Subcutaneous abdominal adipose tissue (tissue), 5 donors: ENCODE data around the gene TREM2.
"Not testable (repeated sequence)": the region's sequence is repeated elsewhere in the genome, so short reads cannot be mapped to it uniquely, and the experiment has no call there.

Experiments
- H3K27ac ChIP-seq: one replicate; pipeline ENCODE4 v1.7.0; 2013; ENCODE audit warnings: low read depth, mild to moderate bottlenecking, inconsistent platforms, low read length, moderate library complexity
- H3K27me3 ChIP-seq, 5 donors: one replicate each; pipeline ENCODE4 v1.7.0; 2013; ENCODE audit warnings: low read length in 5 of 5, inconsistent platforms in 1 of 5; ENCODE audit not compliant: control insufficient read depth in 5 of 5, insufficient read depth in 4 of 5
- H3K36me3 ChIP-seq, 5 donors: one replicate each; pipeline ENCODE4 v1.7.0; 2013; ENCODE audit warnings: low read length in 5 of 5; ENCODE audit not compliant: control insufficient read depth in 5 of 5, insufficient read depth in 5 of 5
- H3K4me1 ChIP-seq, 5 donors: one replicate each; pipeline ENCODE4 v1.7.0; 2013; ENCODE audit warnings: low read length in 5 of 5, mild to moderate bottlenecking in 3 of 5, moderate library complexity in 1 of 5; ENCODE audit not compliant: control insufficient read depth in 5 of 5, insufficient read depth in 5 of 5
- H3K4me3 ChIP-seq, 5 donors: one replicate each; pipeline ENCODE4 v1.7.0; 2013; ENCODE audit warnings: low read length in 5 of 5, low read depth in 1 of 5
- H3K9ac ChIP-seq, 5 donors: one replicate each; pipeline ENCODE4 v1.7.0; 2013; ENCODE audit warnings: low read length in 5 of 5, mild to moderate bottlenecking in 4 of 5, moderate library complexity in 3 of 5
- H3K9me3 ChIP-seq, 5 donors: one replicate each; pipeline ENCODE4 v1.7.0; 2013; ENCODE audit warnings: low read length in 5 of 5; ENCODE audit not compliant: control insufficient read depth in 5 of 5
- donor health status: healthy.
- donor health status: healthy.
- donor health status: healthy.
- donor health status: healthy.
- donor health status: healthy.

TREM2 gene

DNA sequence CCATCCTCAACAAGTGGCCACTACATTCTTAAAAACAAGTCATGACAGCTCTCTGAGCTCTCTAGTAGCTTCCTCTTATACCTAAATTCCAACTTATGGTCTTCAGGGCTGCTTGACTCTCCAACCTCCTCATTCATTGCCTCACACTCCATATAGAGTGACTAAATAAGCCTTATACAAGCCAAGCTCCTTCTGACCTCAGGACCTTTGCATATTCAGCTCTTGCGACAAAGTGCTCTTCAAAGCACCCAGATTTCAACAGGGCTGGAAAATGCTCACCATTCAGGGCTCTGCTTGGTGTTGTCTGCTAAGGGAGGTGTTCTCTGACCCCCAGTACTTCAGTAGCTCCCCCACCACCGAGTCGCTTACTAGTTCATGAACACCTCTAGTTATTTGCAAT is 34.3 kb upstream of the TREM2 start:
- Histone ChIP-seq H3K27ac (no peak overlapping the region), H3K27me3 (peaks cover 3 to 15% (median 5%) of the 10 kb centered on the region in 5 donors), H3K9ac (no peak overlapping the region), H3K36me3 (no peaks in the 10 kb centered on the region), H3K4me1 (peaks cover 0 to 20% (median 0%) of the 10 kb centered on the region in 5 donors), H3K9me3 (no peaks in the 10 kb centered on the region), H3K4me3 (no peak overlapping the region)

DNA sequence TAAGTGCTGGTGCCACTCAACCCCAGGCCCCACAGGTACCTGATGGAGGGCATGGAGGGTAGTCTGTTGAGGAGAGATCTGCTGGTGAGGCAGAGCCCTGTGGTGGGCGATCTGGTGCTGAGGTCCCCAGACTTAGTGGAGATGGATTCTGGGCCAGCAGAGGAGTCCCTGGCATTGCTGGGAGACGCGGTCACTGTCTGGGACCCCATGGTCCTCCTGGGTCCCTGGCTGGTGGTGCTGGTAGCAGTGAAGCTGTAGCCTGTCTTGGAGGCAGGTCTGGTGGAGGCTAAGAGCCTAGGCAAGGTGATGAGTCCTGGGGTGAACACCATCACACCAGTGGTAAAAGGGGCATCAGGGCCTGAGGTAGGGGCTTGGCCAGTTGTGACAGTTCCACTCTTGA is 31.5 kb upstream of the TREM2 start:
- no peaks in the 10 kb centered on the region for H3K36me3 ChIP-seq
- peaks cover 0 to 13% (median 6%) of the 10 kb centered on the region in 5 donors for H3K9me3 ChIP-seq
- no peak overlapping the region for H3K4me3 ChIP-seq
- H3K9ac ChIP-seq, result no peak overlapping the region
- no peak overlapping the region for H3K27ac ChIP-seq
- H3K27me3 ChIP-seq, result peaks cover 3 to 18% (median 14%) of the 10 kb centered on the region in 5 donors
- no peaks in the 10 kb centered on the region for H3K4me1 ChIP-seq

DNA sequence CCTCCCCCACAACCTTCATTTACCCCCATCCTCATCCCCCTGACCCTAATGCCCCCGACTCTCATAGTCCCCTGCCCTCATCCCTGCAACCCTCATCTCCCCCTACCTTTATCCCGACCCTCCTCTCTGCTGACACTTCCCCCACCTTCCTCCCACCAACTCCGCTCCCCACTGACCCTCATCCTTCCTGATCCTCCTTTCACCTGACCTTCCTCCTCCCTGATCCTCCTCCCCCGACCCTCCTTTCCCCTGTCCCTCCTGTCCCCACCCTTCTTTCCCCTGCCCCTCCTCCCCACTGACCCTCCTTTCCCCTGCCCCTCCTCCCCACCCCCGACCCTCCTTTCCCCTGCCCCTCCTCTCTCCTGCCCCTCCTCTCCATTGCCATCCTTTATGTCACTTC is 31.0 kb upstream of the TREM2 start:
- peaks cover 3 to 18% (median 15%) of the 10 kb centered on the region in 5 donors for H3K27me3 ChIP-seq
- H3K4me1 ChIP-seq, result no peaks in the 10 kb centered on the region
- H3K9ac ChIP-seq, result no peak overlapping the region
- no peaks in the 10 kb centered on the region for H3K36me3 ChIP-seq
- no peak overlapping the region for H3K27ac ChIP-seq
- no peak overlapping the region for H3K4me3 ChIP-seq
- peaks cover 0 to 16% (median 6%) of the 10 kb centered on the region in 5 donors for H3K9me3 ChIP-seq

DNA sequence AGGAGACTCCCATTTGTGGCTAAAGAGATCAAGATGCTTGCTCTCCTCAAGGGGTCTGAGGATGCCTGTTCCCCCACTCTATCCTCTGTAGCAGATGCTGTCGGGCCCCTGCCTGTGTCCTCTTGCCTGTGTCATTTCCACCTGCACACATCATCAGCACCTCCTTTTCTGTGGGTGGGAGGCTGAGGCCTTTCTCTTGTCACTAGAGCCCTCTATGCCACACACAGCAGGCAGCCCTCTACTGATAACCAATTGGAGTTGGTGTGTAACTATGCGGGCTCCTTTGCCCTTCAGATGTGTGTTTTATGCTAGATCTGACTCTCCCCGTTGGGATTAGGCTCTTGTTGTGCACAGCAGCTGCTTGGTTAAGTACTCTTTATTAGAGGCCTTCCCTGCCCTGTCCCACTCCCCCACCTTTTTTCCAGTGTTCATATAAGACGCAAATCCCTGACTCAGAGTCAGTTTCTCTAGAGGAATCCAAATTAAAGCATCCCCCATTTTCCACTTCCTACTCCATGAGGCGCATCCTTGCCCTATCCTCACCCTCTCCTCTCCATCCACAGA is 30.3 kb upstream of the TREM2 start:
- Histone ChIP-seq H3K4me3 (no peak overlapping the region), H3K27ac (no peak overlapping the region), H3K9me3 (peaks cover 0 to 16% (median 6%) of the 10 kb centered on the region in 5 donors), H3K27me3 (peaks cover 3 to 18% (median 15%) of the 10 kb centered on the region in 5 donors), H3K36me3 (no peaks in the 10 kb centered on the region), H3K9ac (no peak overlapping the region), H3K4me1 (no peaks in the 10 kb centered on the region)

DNA sequence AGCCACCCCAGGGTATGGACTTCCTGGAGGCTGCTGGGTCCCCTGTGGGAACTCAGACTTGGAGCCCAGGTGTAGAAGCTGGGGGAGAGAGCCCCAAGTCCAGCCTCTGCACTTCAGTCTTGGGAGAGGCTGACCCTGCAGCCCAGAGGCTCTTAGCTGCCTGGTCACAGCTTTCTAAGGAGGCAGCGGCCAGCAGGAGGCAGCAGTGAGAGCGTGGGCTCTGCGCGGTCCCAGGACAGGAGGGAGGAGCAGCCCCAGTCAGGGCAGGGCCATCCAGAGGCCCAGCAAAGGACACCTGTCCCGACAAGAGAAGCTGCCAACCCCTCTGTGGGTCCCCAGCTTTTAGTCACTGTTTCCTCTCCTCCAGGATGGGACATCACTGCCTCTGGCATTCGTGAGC is 28.7 kb upstream of the TREM2 start:
- H3K9me3 ChIP-seq, result peaks cover 0 to 16% (median 6%) of the 10 kb centered on the region in 5 donors
- no peak overlapping the region for H3K4me3 ChIP-seq
- no peak overlapping the region for H3K27ac ChIP-seq
- no peak overlapping the region for H3K9ac ChIP-seq
- H3K27me3 ChIP-seq, result peaks cover 3 to 18% (median 15%) of the 10 kb centered on the region in 5 donors
- no peaks in the 10 kb centered on the region for H3K4me1 ChIP-seq
- H3K36me3 ChIP-seq, result no peaks in the 10 kb centered on the region

DNA sequence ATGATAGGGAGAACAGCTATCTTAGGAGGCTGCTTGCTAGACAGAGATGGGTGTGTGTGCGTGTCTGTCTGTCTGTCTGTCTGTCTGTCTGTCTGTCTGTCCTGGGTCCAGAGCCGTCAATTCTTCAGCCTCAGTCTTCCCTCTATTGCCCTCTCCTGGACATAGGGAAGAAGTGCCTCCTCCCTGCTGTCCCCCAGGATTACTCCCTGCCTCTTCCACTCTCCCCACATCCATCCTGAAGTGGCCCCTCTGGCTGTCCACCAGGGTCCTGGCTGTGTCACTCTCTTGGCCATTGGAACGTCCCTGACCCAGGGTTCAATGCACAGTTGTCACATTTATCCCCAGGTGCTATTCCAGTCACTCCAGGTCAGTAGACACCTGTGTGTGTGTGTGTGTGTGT is 27.9 kb upstream of the TREM2 start:
- no peak overlapping the region for H3K4me3 ChIP-seq
- peaks cover 3 to 18% (median 15%) of the 10 kb centered on the region in 5 donors for H3K27me3 ChIP-seq
- no peak overlapping the region for H3K9ac ChIP-seq
- no peaks in the 10 kb centered on the region for H3K36me3 ChIP-seq
- H3K9me3 ChIP-seq, result peaks cover 0 to 16% (median 6%) of the 10 kb centered on the region in 5 donors
- peaks cover 0 to 6% (median 0%) of the 10 kb centered on the region in 5 donors for H3K4me1 ChIP-seq
- H3K27ac ChIP-seq, result no peak overlapping the region

DNA sequence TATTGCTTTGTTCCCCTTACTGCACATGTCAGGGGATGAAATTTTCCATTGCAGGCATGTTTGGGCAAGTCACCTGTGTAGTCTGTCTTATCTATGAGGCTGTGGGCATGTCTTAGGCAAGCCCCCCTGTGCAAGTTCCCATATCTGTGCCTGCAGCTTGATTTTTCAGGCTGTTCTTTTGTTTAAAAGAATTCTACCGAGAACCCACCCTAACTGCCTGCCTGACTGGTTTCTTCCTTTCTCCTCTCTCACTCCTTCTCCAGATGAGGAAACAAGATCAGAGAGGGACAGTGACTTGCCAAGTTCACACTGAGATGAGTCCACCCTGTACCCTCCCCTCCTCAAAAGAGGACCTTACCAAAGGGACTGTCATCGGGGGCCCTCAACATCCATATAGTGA is 27.1 kb upstream of the TREM2 start:
- Histone ChIP-seq H3K9ac (no peak overlapping the region), H3K36me3 (no peaks in the 10 kb centered on the region), H3K27ac (no peak overlapping the region), H3K27me3 (peaks cover 3 to 18% (median 15%) of the 10 kb centered on the region in 5 donors), H3K4me1 (peaks cover 0 to 10% (median 0%) of the 10 kb centered on the region in 5 donors), H3K9me3 (peaks cover 0 to 16% (median 6%) of the 10 kb centered on the region in 5 donors), H3K4me3 (peak overlapping the region in 1 of 5 donors; percentile 3)

DNA sequence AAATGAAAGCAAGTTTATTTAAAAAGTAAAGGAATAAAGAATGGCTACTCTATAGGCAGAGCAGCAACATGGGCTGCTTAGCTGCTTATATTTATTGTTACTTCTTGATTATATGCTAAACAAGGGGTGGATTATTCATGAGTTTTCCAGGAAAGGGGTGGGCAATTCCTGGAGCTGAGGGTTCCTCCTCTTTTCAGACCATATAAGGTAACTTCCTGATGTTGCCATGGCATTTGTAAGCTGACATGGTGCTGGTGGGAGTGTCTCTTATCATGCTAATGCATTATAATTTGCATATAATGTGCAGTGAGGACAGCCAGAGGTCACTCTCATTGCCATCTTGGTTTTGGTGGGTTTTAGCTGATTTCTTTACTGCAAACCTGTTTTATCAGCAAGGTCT is 26.1 kb upstream of the TREM2 start:
- H3K9me3 ChIP-seq, result peaks cover 0 to 16% (median 6%) of the 10 kb centered on the region in 5 donors
- not testable (repeated sequence) for H3K9ac ChIP-seq, H3K4me3 ChIP-seq, H3K27ac ChIP-seq, H3K36me3 ChIP-seq
- H3K4me1 ChIP-seq, result peaks cover 0 to 10% (median 0%) of the 10 kb centered on the region in 5 donors
- peaks cover 0 to 15% (median 9%) of the 10 kb centered on the region in 5 donors for H3K27me3 ChIP-seq

DNA sequence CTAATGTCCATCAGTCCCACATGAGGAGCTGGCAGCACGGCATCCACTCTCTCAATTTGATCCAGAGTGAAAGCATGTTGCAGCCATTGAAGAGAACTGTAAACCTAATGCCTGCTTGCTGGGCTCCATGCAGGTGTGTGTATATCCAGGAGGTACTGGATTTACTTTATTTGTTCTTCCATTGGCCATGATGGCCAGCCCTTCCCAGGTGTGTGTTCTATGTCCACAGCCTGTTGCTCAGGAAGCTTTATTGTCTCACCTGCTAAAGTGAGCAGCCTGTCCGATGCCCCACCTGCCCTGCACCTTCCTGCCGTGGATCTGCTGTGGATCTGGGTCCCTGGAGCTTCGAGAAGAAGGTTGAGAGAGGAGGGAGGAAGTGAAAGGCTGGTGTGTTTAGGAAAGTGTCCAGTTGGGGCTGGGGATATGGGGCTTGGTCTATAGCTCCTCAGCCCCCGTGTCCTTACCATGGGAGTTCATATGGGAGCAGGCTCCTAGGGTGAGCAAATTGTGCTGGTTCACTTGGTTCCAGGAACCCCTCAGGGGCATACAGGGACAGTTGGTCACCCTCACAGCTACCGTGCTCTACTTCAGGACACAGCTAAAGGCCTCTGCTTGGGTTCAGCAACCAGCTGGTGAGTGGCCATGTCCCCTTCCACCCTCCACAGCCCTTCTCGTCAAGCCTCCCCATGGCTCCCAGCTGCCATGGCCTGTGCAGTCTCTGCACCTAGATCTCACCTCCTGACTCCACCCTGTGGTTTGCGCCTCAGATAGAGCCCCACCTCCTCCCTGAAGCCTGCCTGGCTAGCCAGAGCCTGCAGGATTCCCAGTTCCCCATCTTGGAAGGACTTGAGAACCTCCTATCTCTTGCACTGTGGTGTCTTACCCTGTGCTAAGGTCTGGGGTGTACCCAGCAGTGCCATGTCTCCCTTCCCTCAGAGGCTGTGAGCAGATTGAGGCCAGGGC is 25.3 kb upstream of the TREM2 start:
- H3K27me3 ChIP-seq, result peaks cover 0 to 15% (median 9%) of the 10 kb centered on the region in 5 donors
- peaks cover 0 to 16% (median 6%) of the 10 kb centered on the region in 5 donors for H3K9me3 ChIP-seq
- no peak overlapping the region for H3K27ac ChIP-seq
- no peak overlapping the region for H3K9ac ChIP-seq
- no peak overlapping the region for H3K4me3 ChIP-seq
- no peaks in the 10 kb centered on the region for H3K36me3 ChIP-seq
- peaks cover 0 to 10% (median 0%) of the 10 kb centered on the region in 5 donors for H3K4me1 ChIP-seq

DNA sequence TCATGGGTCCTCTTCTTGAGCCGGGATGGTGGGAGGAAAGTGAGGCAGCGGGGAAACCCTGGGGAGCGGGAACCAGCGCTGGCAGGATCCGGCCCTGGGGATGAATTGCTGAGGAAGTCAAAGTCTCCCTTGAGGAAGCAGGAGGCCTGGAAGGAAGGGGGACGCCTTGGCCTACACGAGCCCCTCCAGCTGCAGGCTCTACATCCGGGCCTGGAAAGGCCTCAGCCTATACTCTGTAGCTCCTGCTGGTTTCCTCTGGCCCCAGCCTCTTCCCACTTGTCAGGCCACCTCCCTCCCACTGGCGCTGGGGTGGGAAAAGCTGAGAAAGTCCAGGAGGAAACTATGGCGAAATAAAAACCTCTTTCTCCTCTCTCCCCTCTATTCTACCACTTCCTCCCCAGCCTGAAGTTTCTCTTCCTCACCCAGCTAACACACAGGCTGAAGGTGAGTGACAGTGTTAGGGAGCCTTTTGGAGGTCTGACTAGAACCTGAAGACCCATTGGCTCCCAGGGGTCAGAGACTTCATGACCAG is 23.2 kb upstream of the TREM2 start:
- H3K27ac ChIP-seq, result no peak overlapping the region
- H3K4me1 ChIP-seq, result peaks cover 0 to 14% (median 1%) of the 10 kb centered on the region in 5 donors
- no peak overlapping the region for H3K4me3 ChIP-seq
- H3K9ac ChIP-seq, result no peak overlapping the region
- H3K36me3 ChIP-seq, result no peaks in the 10 kb centered on the region
- peaks cover 0 to 16% (median 6%) of the 10 kb centered on the region in 5 donors for H3K9me3 ChIP-seq
- H3K27me3 ChIP-seq, result peaks cover 0 to 3% (median 2%) of the 10 kb centered on the region in 5 donors
